GM08714 (cell line): ENCODE data around the gene TTLL10.

ENCODE experiments used
- H3K4me3 ChIP-seq: fragments of 200-500 bp; sonication (Bioruptor generic); 2 replicates; pipeline ENCODE4 v1.5.1; 2014; ENCODE audit warnings: mild to moderate bottlenecking, low read length, inconsistent platforms
- ZNF274 ChIP-seq: IDR thresholded peaks from 2 replicates; pipeline ENCODE4 v1.6.1; 2012; ENCODE audit warnings: mild to moderate bottlenecking, low read depth, low read length

Gene TTLL10

GRCh38 chr1:1173793-1174415, at the start of gene TTLL10:
TTLL10 (plus strand) TSS chr1:1173880; CDS start chr1:1179216, 5,336 bp downstream.
- no peak for TF ChIP-seq ZNF274
- no peak within 1 kb of the TSS for H3K4me3 ChIP-seq

- H3K4me3 ChIP-seq: no peak overlapping the region
- no peak for TF ChIP-seq ZNF274
These were observed 49.2 kb upstream of the TTLL10 start for GRCh38 chr1:1124508-1124785.

- TF ChIP-seq ZNF274: no peak
- no peak overlapping the region for H3K4me3 ChIP-seq
These were observed 48.7 kb upstream of the TTLL10 start for GRCh38 chr1:1124786-1125642.

GRCh38 chr1:1125945-1126344, 47.7 kb upstream of the TTLL10 start:
- TF ChIP-seq ZNF274: no peak
- H3K4me3 ChIP-seq: no peak overlapping the region

- no peak for TF ChIP-seq ZNF274
- no peak overlapping the region for H3K4me3 ChIP-seq
These were observed 45.9 kb upstream of the TTLL10 start for GRCh38 chr1:1127551-1128451.

GRCh38 chr1:1128454-1129139, 45.1 kb upstream of the TTLL10 start:
- no peak for TF ChIP-seq ZNF274
- no peak overlapping the region for H3K4me3 ChIP-seq

GRCh38 chr1:1129381-1129821, 44.3 kb upstream of the TTLL10 start:
- TF ChIP-seq ZNF274: no peak
- H3K4me3 ChIP-seq: no peak overlapping the region

- TF ChIP-seq ZNF274: no peak
- no peak overlapping the region for H3K4me3 ChIP-seq
These were observed 43.2 kb upstream of the TTLL10 start for GRCh38 chr1:1130206-1131120.

- TF ChIP-seq ZNF274: no peak
- H3K4me3 ChIP-seq: no peak overlapping the region
These were observed 41.4 kb upstream of the TTLL10 start for GRCh38 chr1:1132042-1132950.

GRCh38 chr1:1132956-1133750, 40.5 kb upstream of the TTLL10 start:
- H3K4me3 ChIP-seq: no peak overlapping the region
- no peak for TF ChIP-seq ZNF274

- no peak for TF ChIP-seq ZNF274
- H3K4me3 ChIP-seq: no peak overlapping the region
These were observed 39.2 kb upstream of the TTLL10 start for GRCh38 chr1:1134300-1134970.
